GM12875 (cell line): Measurements from ENCODE around the gene MEAK7.
A peak's percentile ranks its signal among the peaks of the same experiment; 100 is the strongest.

Experiments
- H3K4me3 ChIP-seq: one replicate; pipeline ENCODE4 v1.5.1; 2011; ENCODE audit warnings: low read depth, low read length, control low read depth
- CTCF ChIP-seq: IDR thresholded peaks from 2 replicates; pipeline ENCODE4 v1.5.1; 2011; ENCODE audit warnings: low read depth, mild to moderate bottlenecking, control low read depth, inconsistent platforms, low read length, moderate library complexity, borderline replicate concordance; ENCODE audit not compliant: insufficient read depth

Gene MEAK7

DNA sequence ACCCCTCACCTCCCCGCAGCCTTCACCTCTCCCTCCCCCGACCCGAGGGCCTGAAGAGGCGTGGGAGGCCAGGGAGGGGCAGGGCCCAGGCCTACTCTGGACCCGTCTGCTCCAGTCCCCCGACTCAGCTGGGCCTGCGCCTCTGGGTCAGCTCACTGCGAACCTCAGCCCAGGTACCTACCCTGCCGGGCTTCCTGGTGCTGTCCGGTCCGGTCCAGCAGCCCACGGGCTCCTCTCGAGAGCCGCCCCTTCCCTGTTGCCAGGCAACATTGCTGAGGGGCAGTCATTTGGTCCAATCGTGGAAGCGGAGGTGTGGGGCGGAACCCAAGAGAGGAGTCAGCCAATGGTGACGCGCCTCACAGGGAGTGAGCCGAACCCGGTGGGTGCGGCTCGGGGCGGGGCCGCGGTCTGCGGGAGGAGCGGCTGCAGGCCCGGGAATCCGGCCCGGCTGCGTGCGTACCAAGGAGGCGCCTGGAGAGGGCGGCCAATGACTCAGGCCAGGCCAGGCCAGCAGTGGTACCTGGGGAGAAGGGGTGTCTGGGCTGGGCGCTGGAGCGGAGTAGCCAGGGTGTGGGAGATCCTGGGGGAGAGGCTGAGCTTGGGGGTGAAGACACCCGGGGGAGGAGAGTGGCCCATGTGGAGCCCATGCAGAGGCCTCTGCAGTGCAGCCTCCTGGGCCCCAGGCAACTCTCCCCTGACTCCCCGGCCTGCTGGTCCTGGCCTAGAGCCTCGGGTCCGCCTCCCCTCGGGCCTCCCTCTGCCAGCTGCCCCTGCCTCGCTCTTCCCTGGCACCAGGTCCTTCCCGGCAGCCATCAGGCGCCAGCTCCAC lies at the start of gene MEAK7:
Gene MEAK7, minus strand, starts transcription at position 240 of the 829 bp plus-strand sequence. CDS start 6,573 bp downstream, outside the sequence.
- peak within 1 kb of the TSS; percentile 80 for H3K4me3 ChIP-seq
- no peak for TF ChIP-seq CTCF

GRCh38 chr16:84553873-84554399 lies 49.5 kb upstream of the MEAK7 start:
- no peak overlapping the region for H3K4me3 ChIP-seq
- TF ChIP-seq CTCF: no peak

- no peak overlapping the region for H3K4me3 ChIP-seq
- TF ChIP-seq CTCF: no peak
Measured at GRCh38 chr16:84552135-84552534, 47.7 kb upstream of the MEAK7 start.

DNA sequence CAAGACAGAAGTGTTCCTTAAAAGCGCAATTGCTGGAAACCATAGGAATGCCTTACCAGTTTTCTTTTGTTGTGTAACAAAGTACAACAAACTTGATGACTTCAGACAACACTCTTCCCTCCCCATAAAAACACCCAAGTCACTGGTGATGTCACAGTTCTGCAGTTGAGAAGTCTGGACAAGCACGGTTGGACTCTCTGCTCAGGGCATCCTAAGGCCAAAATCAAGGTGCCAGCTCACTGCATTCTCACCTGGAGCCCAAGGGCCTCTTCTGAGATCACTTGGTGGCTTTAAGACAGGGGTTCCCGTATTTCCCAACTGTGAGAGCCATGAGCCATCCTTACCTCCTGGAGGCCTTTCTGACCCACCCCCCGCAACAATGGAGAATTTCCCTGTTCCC lies 45.6 kb upstream of the MEAK7 start:
- no peak overlapping the region for H3K4me3 ChIP-seq
- no peak for TF ChIP-seq CTCF

GRCh38 chr16:84548971-84549844 lies 44.7 kb upstream of the MEAK7 start:
- no peak overlapping the region for H3K4me3 ChIP-seq

DNA sequence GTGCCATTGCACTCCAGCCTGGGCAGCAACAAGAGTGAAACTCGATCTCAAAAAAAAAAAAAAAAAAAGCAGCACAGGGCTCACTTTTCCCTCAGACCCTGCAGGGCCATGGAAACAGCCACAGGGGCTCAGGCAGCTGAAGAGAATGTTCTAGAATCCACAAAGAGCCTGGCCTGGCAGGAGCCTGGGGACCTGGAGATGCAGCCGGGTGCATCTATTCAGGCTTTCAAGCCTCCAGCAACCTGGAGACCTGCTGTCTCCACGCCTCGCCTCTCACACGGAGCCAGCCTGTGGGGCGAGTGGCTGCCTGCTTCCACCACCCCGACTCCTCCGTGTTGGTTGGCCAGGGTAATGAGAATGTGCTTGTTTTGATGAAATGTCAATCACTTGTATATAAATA lies 44.0 kb upstream of the MEAK7 start:
- no peak overlapping the region for H3K4me3 ChIP-seq
- TF ChIP-seq CTCF: no peak

More at GRCh38 chr16:84548971-84549844, 44.7 kb upstream of the MEAK7 start:
- TF ChIP-seq CTCF: no peak
